HepG2 (cell line): ENCODE results near the gene RTN3. TPM values are rescaled to one million over a fixed set of nuclear protein-coding genes. Genes with fewer than 3 reads are reported as not detected.

Experiments used
- AGO2 ChIP-seq: fragments of 200-400 bp; formaldehyde crosslinking; optimal IDR thresholded peaks from 2 replicates; pipeline ENCODE3; 2017; ENCODE audit warnings: mild to moderate bottlenecking, low read depth, low read length, moderate library complexity
- ASH2L ChIP-seq: fragments of 300-600, 200-600 bp; sonication (generic); IDR thresholded peaks from 2 replicates; pipeline ENCODE4 v1.7.0; 2017; ENCODE audit warnings: low read depth, mild to moderate bottlenecking, moderate library complexity, mixed read lengths, low read length; ENCODE audit not compliant: insufficient read length
- EP300 ChIP-seq, 3 experiments: sonication (generic) in 1 of 3; formaldehyde crosslinking in 1 of 3; IDR thresholded peaks; 2 replicates each; pipeline versions ENCODE4 v1.5.1 to v1.6.1; 2011 to 2020; ENCODE audit warnings: low read depth in 2 of 3, low read length in 2 of 3, borderline replicate concordance in 1 of 3, improper control_type of control experiment in 1 of 3, mild to moderate bottlenecking in 1 of 3, missing genetic modification reagents in 1 of 3, moderate library complexity in 1 of 3
- KDM5B ChIP-seq: sonication (generic); formaldehyde crosslinking; IDR thresholded peaks from 2 replicates; pipeline ENCODE4 v1.4.0; 2020; ENCODE audit warnings: missing genetic modification reagents, mild to moderate bottlenecking, borderline replicate concordance
- NFRKB ChIP-seq: fragments of 450-650 bp; IDR thresholded peaks from 2 replicates; pipeline ENCODE4 v1.6.1; 2017
- PHF5A ChIP-seq: IDR thresholded peaks from one replicate; pipeline ENCODE4 v1.6.1; 2018; ENCODE audit warnings: low read depth, missing genetic modification reagents; ENCODE audit not compliant: unreplicated experiment
- PRMT3 ChIP-seq: sonication (generic); formaldehyde crosslinking; IDR thresholded peaks from 2 replicates; pipeline ENCODE4 v1.8.1; 2022; ENCODE audit warnings: low read depth, mild to moderate bottlenecking, moderate library complexity, missing genetic modification reagents, borderline replicate concordance
- RFXAP ChIP-seq: sonication (generic); formaldehyde crosslinking; IDR thresholded peaks from 2 replicates; pipeline ENCODE4 v1.4.0; 2020; ENCODE audit warnings: missing genetic modification reagents, borderline replicate concordance
- TAF15 ChIP-seq: fragments of 200-400 bp; formaldehyde crosslinking; IDR thresholded peaks from one replicate; pipeline ENCODE4 v1.6.1; 2018; ENCODE audit warnings: mild to moderate bottlenecking, low read depth, low read length; ENCODE audit not compliant: poor library complexity, severe bottlenecking
- ZFYVE20 ChIP-seq: sonication (generic); formaldehyde crosslinking; IDR thresholded peaks from 2 replicates; pipeline ENCODE4 v1.8.0; 2023; ENCODE audit warnings: low read depth, mild to moderate bottlenecking, moderate library complexity, missing genetic modification reagents, borderline replicate concordance
- ZNF234 ChIP-seq: sonication (generic); formaldehyde crosslinking; conservative IDR thresholded peaks from 2 replicates; pipeline ENCODE4 v1.5.1; 2020; ENCODE audit warnings: mild to moderate bottlenecking, missing genetic modification reagents
- ZNF552 ChIP-seq: sonication (generic); formaldehyde crosslinking; IDR thresholded peaks from 2 replicates; pipeline ENCODE4 v1.9.0; 2022; ENCODE audit warnings: missing genetic modification reagents, mild to moderate bottlenecking, borderline replicate concordance
- ZNF773 ChIP-seq: sonication (generic); formaldehyde crosslinking; IDR thresholded peaks from 2 replicates; pipeline ENCODE4 v1.4.0; 2020; ENCODE audit warnings: missing genetic modification reagents, borderline replicate concordance
- ZNF839 ChIP-seq: sonication (generic); formaldehyde crosslinking; IDR thresholded peaks from 2 replicates; pipeline ENCODE4 v1.4.0; 2020; ENCODE audit warnings: missing genetic modification reagents, mild to moderate bottlenecking, borderline replicate concordance
- polyA plus RNA-seq, 8 experiments: library from polyadenylated mRNA; depleted of rRNA in 3 of 8; stranded (reverse) in 7 of 8; unstranded in 1 of 8; fragments of >200 nt; fragmentation: Illumina TruSeq in 4 of 8; extraction: Trizol in 4 of 8; gene quantifications; 2 replicates each; pipeline versions ENCODE4 v1.2.1 to v1.2.3, GENCODE V29; 2011 to 2016; ENCODE audit warnings: low read depth in 4 of 8, missing spikeins in 1 of 8, mixed read lengths in 1 of 8; ENCODE audit not compliant: insufficient read depth in 1 of 8
- total RNA-seq, 5 experiments: library from RNA; depleted of rRNA; stranded (reverse); fragments of >200 nt; fragmentation: Illumina TruSeq; extraction: Trizol; gene quantifications; 2 replicates each; pipeline ENCODE4 v1.2.3, GENCODE V29; 2016; ENCODE audit warnings: low read depth in 1 of 5
- TF ChIP-seq, protein P1 (sequence below): sonication (generic); formaldehyde crosslinking; IDR thresholded peaks from 2 replicates; pipeline ENCODE4 v1.5.0; 2020; ENCODE audit warnings: mild to moderate bottlenecking, missing genetic modification reagents, borderline replicate concordance
- TF ChIP-seq, protein P2 (sequence below): sonication (generic); formaldehyde crosslinking; IDR thresholded peaks from 2 replicates; pipeline ENCODE4 v1.5.0; 2020; ENCODE audit warnings: mild to moderate bottlenecking, missing genetic modification reagents, borderline replicate concordance
- TF ChIP-seq, protein P3 (sequence below): IDR thresholded peaks from 2 replicates; pipeline ENCODE4 v1.6.1; 2018; ENCODE audit warnings: missing genetic modification reagents, mild to moderate bottlenecking, missing compliant biosample characterization

RTN3 gene
- total and polyA plus RNA-seq, 2 of the 13 experiments (the other 11 are each of a cell fraction or from before 2014, with no cell fraction given): 32.2 to 41.1 TPM

DNA sequence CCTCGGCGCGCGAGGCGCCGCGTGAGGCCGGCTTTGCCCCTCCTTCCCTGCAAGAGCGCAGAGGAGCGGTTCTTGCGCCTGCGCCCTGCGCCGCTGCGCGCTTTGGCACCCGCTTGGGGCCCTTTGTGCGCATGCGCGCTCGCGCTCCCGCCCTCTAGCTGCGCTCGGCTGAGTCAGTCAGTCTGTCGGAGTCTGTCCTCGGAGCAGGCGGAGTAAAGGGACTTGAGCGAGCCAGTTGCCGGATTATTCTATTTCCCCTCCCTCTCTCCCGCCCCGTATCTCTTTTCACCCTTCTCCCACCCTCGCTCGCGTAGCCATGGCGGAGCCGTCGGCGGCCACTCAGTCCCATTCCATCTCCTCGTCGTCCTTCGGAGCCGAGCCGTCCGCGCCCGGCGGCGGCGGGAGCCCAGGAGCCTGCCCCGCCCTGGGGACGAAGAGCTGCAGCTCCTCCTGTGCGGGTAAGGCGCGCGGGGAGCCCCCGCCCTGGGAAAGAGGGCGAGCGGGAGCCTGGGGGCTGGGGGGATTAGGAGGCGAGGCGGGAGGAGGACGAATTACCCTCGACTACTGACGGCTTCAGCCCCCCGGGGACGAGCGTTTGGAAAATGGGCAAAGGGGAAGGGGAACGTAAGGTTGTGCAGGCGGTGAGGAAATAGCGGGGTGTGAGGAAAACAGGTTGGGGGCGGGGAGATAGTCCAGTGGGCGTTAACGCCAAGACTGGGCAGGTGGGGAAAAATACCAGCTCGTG, at the start of gene RTN3 (continued):
- no peak for TF ChIP-seq PHF5A (CRISPR knock-in tag)
- TF ChIP-seq, protein P1, sequence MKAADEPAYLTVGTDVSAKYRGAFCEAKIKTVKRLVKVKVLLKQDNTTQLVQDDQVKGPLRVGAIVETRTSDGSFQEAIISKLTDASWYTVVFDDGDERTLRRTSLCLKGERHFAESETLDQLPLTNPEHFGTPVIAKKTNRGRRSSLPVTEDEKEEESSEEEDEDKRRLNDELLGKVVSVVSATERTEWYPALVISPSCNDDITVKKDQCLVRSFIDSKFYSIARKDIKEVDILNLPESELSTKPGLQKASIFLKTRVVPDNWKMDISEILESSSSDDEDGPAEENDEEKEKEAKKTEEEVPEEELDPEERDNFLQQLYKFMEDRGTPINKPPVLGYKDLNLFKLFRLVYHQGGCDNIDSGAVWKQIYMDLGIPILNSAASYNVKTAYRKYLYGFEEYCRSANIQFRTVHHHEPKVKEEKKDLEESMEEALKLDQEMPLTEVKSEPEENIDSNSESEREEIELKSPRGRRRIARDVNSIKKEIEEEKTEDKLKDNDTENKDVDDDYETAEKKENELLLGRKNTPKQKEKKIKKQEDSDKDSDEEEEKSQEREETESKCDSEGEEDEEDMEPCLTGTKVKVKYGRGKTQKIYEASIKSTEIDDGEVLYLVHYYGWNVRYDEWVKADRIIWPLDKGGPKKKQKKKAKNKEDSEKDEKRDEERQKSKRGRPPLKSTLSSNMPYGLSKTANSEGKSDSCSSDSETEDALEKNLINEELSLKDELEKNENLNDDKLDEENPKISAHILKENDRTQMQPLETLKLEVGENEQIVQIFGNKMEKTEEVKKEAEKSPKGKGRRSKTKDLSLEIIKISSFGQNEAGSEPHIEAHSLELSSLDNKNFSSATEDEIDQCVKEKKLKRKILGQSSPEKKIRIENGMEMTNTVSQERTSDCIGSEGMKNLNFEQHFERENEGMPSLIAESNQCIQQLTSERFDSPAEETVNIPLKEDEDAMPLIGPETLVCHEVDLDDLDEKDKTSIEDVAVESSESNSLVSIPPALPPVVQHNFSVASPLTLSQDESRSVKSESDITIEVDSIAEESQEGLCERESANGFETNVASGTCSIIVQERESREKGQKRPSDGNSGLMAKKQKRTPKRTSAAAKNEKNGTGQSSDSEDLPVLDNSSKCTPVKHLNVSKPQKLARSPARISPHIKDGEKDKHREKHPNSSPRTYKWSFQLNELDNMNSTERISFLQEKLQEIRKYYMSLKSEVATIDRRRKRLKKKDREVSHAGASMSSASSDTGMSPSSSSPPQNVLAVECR: peak; percentile 84
- TF ChIP-seq KDM5B: peak; percentile 60; the same call in 1 of the 2 replicates
- TF ChIP-seq EP300 (IDR thresholded peaks at IDR 0.05; ENCODE audit: low read depth in 2 of 2, low read length in 2 of 2): no peak
- no peak for TF ChIP-seq EP300 (CRISPR knock-in tag; IDR thresholded peaks at IDR 0.05; ENCODE audit: borderline replicate concordance)
- TF ChIP-seq ZNF234 (CRISPR knock-in tag): 0 out of 2 replicates have a peak, but pooled peaks have one; percentile 74
- no peak for TF ChIP-seq ZNF552 (CRISPR knock-in tag)
- no peak for TF ChIP-seq RFXAP
- peak; percentile 90 for TF ChIP-seq ASH2L
- TF ChIP-seq, protein P2, sequence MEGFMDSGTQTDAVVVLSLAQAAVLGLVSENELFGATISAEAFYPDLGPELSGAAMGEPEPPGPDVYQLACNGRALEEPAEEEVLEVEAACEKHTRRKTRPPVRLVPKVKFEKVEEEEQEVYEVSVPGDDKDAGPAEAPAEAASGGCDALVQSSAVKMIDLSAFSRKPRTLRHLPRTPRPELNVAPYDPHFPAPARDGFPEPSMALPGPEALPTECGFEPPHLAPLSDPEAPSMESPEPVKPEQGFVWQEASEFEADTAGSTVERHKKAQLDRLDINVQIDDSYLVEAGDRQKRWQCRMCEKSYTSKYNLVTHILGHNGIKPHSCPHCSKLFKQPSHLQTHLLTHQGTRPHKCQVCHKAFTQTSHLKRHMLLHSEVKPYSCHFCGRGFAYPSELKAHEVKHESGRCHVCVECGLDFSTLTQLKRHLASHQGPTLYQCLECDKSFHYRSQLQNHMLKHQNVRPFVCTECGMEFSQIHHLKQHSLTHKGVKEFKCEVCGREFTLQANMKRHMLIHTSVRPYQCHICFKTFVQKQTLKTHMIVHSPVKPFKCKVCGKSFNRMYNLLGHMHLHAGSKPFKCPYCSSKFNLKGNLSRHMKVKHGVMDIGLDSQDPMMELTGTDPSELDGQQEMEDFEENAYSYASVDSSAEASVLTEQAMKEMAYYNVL (CRISPR knock-in tag): peak; percentile 16; the same call in 1 of the 2 replicates
- TF ChIP-seq ZNF773 (CRISPR knock-in tag): no peak
- no peak for TF ChIP-seq TAF15
- TF ChIP-seq NFRKB: no peak
- TF ChIP-seq PRMT3 (CRISPR knock-in tag): peak; percentile 46; the same call in 1 of the 2 replicates
- no peak for TF ChIP-seq ZNF839 (CRISPR knock-in tag)
- peak; percentile 60 for TF ChIP-seq AGO2
- no peak for TF ChIP-seq ZFYVE20
- TF ChIP-seq, protein P3, sequence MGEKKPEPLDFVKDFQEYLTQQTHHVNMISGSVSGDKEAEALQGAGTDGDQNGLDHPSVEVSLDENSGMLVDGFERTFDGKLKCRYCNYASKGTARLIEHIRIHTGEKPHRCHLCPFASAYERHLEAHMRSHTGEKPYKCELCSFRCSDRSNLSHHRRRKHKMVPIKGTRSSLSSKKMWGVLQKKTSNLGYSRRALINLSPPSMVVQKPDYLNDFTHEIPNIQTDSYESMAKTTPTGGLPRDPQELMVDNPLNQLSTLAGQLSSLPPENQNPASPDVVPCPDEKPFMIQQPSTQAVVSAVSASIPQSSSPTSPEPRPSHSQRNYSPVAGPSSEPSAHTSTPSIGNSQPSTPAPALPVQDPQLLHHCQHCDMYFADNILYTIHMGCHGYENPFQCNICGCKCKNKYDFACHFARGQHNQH (CRISPR knock-in tag): peak; percentile 78
